Cardiac muscle cell (in vitro differentiated cells and primary cell): Measurements from ENCODE around the gene SNX14. TPM values are rescaled to one million over a fixed set of nuclear protein-coding genes. Genes with fewer than 3 reads are reported as not detected.

ENCODE experiments used
- DNase-seq, 2 donors: peaks; one replicate each; pipeline versions ENCODE4 v3.0.0 to v3.0.0-alpha.2; 2010 to 2017; ENCODE audit warnings: low read depth in 1 of 2, low spot score in 1 of 2
- H3K27ac ChIP-seq: fragments of 200-600 bp; sonication (generic); 2 replicates; pipeline ENCODE4 v1.5.1; 2016
- H3K27me3 ChIP-seq: fragments of 200-600 bp; sonication (generic); 2 replicates; pipeline ENCODE4 v1.6.0; 2016; ENCODE audit warnings: control low read depth
- H3K36me3 ChIP-seq: fragments of 200-600 bp; sonication (generic); 2 replicates; pipeline ENCODE4 v1.5.1; 2016; ENCODE audit warnings: control low read depth
- H3K4me1 ChIP-seq: fragments of 200-600 bp; sonication (generic); 2 replicates; pipeline ENCODE4 v1.8.1; 2017; ENCODE audit warnings: low read depth, mild to moderate bottlenecking, mixed run types
- H3K4me3 ChIP-seq: fragments of 200-600 bp; sonication (generic); 2 replicates; pipeline ENCODE4 v1.5.1; 2016; ENCODE audit warnings: mild to moderate bottlenecking
- H3K9me3 ChIP-seq: fragments of 200-600 bp; sonication (generic); 2 replicates; pipeline ENCODE4 v1.5.1; 2017; ENCODE audit warnings: low read depth, mild to moderate bottlenecking, control low read depth
- CTCF ChIP-seq: IDR thresholded peaks from 2 replicates; pipeline ENCODE4 v1.5.1; 2012; ENCODE audit warnings: low read depth, mild to moderate bottlenecking, low read length
- polyA plus RNA-seq: library from polyadenylated mRNA; unstranded; fragments of >200 nt; fragmentation: Nextera tagmentation; extraction: Ambion mirVana; gene quantifications from 2 replicates; pipeline ENCODE4 v1.2.1, GENCODE V29; 2016
- total RNA-seq: library from RNA; depleted of rRNA; stranded (reverse); fragments of >200 nt; gene quantifications from 2 replicates; pipeline ENCODE4 v1.2.3, GENCODE V29; 2016

SNX14 gene, protein sequence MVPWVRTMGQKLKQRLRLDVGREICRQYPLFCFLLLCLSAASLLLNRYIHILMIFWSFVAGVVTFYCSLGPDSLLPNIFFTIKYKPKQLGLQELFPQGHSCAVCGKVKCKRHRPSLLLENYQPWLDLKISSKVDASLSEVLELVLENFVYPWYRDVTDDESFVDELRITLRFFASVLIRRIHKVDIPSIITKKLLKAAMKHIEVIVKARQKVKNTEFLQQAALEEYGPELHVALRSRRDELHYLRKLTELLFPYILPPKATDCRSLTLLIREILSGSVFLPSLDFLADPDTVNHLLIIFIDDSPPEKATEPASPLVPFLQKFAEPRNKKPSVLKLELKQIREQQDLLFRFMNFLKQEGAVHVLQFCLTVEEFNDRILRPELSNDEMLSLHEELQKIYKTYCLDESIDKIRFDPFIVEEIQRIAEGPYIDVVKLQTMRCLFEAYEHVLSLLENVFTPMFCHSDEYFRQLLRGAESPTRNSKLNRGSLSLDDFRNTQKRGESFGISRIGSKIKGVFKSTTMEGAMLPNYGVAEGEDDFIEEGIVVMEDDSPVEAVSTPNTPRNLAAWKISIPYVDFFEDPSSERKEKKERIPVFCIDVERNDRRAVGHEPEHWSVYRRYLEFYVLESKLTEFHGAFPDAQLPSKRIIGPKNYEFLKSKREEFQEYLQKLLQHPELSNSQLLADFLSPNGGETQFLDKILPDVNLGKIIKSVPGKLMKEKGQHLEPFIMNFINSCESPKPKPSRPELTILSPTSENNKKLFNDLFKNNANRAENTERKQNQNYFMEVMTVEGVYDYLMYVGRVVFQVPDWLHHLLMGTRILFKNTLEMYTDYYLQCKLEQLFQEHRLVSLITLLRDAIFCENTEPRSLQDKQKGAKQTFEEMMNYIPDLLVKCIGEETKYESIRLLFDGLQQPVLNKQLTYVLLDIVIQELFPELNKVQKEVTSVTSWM
- 52.8 and 103 TPM in 2 replicates for total RNA-seq
- polyA plus RNA-seq = 53.8 and 58.1 TPM in 2 replicates

GRCh38 chr6:85593438-85594196 lies at the start of gene SNX14:
Gene SNX14 (minus strand): TSS chr6:85593858. CDS start chr6:85593718, 140 bp downstream.
- Histone ChIP-seq H3K4me3 (peak within 1 kb of the TSS; percentile 76), H3K36me3 (no peaks in the 10 kb centered on the region), H3K27ac (peak within 1 kb of the TSS; percentile 92), H3K27me3 (no peaks in the 10 kb centered on the region), H3K4me1 (no peaks in the 10 kb centered on the region), H3K9me3 (no peaks in the 10 kb centered on the region)
- peak; percentile 95 to 97 for DNase-seq
- no peak for TF ChIP-seq CTCF

DNA sequence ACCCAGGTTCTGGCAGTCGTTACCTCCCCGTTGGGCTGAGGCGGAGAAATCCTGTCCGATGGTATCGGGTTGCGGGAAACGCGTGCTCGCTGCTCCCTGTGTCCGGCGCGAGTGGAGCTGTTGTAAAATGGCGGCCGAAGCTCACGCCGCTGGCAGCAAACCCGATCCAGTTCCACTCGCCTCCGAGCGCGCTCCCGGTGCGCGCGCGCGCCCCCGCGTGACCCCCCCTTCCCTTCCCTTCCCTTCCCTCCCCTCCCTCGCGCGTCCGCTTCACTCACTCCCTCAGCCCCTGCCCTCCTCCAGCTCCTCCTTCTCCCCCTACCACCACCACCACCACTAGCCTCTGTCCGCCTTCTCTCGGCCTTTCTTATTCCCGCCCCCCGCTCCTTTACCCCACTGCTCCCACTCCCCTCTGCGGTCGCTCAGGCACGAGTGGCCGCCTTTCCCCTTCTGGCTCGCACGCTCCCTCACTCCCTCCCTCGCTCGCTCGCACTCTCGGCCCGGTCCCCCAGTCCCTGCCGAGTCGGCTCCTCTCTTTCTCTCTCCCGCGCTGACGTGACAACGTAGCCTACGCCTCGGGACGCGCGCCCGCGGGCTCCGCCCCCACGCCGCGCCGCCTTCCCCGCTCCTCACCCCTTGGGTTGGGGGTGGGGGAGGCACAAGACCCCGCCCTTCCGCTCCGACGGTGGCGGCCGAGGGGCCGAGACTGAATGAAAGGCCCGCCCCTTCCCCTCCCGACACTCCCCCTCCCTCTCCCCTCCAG lies 49.3 kb upstream of the SNX14 start, which contains the start of gene SYNCRIP:
Gene SYNCRIP (minus strand): TSS at position 113 of the 763 bp plus-strand sequence. CDS start 1,447 bp downstream, outside the sequence.
- Histone ChIP-seq H3K9me3 (no peaks in the 10 kb centered on the region), H3K27ac (peak within 1 kb of the TSS; percentile 99), H3K36me3 (peaks cover 26% of the 10 kb centered on the region), H3K4me1 (peaks cover 20% of the 10 kb centered on the region), H3K27me3 (no peaks in the 10 kb centered on the region), H3K4me3 (peak within 1 kb of the TSS; percentile 76)
- no peak for TF ChIP-seq CTCF
- peak; percentile 99 to 100 for DNase-seq

DNA sequence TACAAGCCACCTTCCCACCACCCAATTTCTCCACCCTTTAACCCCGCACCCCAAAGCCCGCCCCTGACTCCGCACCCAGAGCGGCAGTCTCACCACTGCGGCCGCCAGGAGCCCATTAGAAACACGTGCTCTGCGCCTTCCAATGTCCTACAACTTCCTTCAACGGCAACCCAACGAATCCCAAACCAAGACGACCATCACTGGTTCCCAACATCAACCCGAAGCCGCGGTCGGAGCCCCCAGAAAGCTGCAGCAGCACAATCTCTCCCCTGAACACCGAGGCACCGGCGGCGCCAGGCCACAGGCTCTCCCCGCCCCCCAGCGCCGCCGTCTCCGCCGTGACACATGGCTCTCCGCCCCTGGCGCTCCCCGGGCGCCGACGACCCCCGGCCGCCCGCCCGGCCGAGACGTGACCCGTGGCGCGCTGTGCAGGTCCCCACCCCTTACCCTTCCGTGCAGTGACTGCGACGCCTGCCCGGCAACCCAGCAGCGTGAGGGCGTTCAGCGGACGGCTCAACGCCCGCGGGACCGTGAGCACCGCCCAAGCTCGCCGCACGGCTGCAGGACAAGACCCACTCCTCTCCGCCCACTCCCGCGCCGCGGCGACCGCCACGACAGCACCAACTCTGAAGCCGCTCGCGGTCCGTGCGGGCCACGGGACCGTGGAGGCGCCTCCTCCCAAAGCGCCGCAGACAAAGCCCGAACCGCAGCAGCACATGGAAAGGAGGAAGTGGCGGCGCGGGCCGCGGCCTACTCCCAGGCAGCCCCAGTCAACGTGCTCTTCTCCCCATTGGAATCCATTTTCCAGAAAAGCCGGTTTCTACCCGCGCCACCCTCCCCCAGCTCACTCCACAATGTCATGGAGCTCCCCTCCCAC lies 48.5 kb upstream of the SNX14 start:
- Histone ChIP-seq H3K4me1 (peaks cover 20% of the 10 kb centered on the region), H3K9me3 (no peaks in the 10 kb centered on the region), H3K27me3 (no peaks in the 10 kb centered on the region), H3K4me3 (peak overlapping the region; percentile 76), H3K27ac (peak overlapping the region; percentile 99), H3K36me3 (peaks cover 34% of the 10 kb centered on the region)
- DNase-seq = peak; percentile 57 to 73
- TF ChIP-seq CTCF = no peak

DNA sequence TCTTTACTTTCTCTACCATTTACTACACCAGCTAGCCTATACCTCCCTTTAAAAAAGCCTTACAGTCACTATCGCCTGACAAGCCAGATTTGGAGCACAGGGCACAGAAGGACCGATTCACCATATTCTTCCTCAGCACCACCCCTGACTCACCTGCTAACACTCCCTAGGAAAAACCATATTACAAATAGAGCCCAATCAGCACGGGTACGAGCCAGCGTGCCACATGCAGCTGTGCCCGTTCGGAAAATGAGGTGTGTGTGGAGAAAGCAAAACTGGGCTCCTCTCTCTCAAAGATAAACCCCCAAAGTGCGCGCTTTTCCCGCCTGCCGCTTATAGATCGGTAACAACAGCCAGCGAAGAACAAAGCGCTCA lies 47.9 kb upstream of the SNX14 start:
- peaks cover 20% of the 10 kb centered on the region for H3K4me1 ChIP-seq
- no peaks in the 10 kb centered on the region for H3K9me3 ChIP-seq
- peak overlapping the region; percentile 76 for H3K4me3 ChIP-seq
- peak overlapping the region; percentile 99 for H3K27ac ChIP-seq
- no peaks in the 10 kb centered on the region for H3K27me3 ChIP-seq
- no peak for TF ChIP-seq CTCF
- DNase-seq = no peak
- peaks cover 40% of the 10 kb centered on the region for H3K36me3 ChIP-seq
